GM12891 (cell line): Measurements from ENCODE around the gene TMEM88.

Experiments
- POLR2A ChIP-seq: IDR thresholded peaks from 2 replicates; pipeline ENCODE4 v1.6.1; 2011; ENCODE audit warnings: low read depth, low read length, control low read depth
- POLR2AphosphoS5 ChIP-seq: IDR thresholded peaks from 2 replicates; pipeline ENCODE4 v1.6.1; 2011; ENCODE audit warnings: low read depth, low read length, control low read depth
- SPI1 ChIP-seq: IDR thresholded peaks from 2 replicates; pipeline ENCODE4 v1.6.1; 2011; ENCODE audit warnings: low read depth, low read length, control low read depth
- TAF1 ChIP-seq: IDR thresholded peaks from 2 replicates; pipeline ENCODE4 v1.6.1; 2011; ENCODE audit warnings: low read depth, low read length, control low read depth

DNA sequence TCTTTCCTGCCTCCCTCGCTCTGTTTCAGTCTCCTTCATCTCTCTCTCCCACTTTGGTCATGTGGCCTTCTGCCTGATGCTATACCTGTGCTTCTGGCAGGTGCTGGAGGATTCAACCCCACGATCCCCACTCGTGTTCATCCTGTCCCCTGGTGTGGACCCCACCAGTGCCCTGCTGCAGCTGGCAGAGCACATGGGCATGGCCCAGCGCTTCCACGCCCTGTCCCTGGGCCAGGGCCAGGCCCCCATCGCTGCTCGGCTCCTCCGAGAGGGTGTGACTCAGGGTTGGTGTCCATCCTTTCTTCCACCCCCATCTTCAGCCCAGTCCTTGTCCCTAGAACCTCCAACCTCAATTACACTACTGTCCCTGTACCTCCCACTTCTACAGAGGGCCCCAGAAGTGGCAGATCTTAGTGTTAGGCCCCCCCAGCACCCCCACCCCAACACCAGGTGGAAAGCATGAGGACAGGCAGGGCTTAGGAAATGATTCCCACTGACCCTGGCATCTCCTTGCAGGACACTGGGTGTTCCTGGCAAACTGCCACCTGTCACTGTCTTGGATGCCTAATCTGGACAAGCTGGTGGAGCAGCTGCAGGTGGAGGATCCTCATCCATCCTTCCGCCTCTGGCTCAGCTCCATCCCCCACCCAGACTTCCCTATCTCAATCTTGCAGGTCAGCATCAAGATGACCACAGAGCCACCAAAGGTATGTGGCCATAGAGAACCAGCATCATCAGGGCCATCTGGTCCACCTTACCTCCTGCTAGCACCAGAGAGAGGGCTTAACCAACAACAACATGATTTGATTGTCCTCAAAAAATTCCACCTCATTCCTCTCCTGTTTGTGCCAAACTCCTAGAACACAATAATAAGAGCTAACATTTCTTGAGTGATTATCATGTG, 30.6 kb upstream of the TMEM88 start:
- TF ChIP-seq POLR2AphosphoS5 (no peak), POLR2A (no peak), TAF1 (no peak), SPI1 (no peak)
